PFSK-1 (cell line): ENCODE results near the gene NDST1.

Experiments
- POLR2AphosphoS5 ChIP-seq: IDR thresholded peaks from 2 replicates; pipeline ENCODE4 v1.6.1; 2012; ENCODE audit warnings: low read depth, mild to moderate bottlenecking, control low read depth, low read length, moderate library complexity
- REST ChIP-seq, 2 experiments: IDR thresholded peaks; 2 replicates each; pipeline versions ENCODE4 v1.6.1 to v1.8.0; 2011 to 2012; ENCODE audit warnings: low read depth in 2 of 2, low read length in 2 of 2, control low read depth in 1 of 2, inconsistent platforms in 1 of 2, mild to moderate bottlenecking in 1 of 2, moderate library complexity in 1 of 2; ENCODE audit not compliant: insufficient read depth in 1 of 2
- SIN3A ChIP-seq: IDR thresholded peaks from 2 replicates; pipeline ENCODE4 v1.6.1; 2012; ENCODE audit warnings: mild to moderate bottlenecking, low read length, moderate library complexity, borderline replicate concordance; ENCODE audit not compliant: insufficient read depth
- TAF1 ChIP-seq: IDR thresholded peaks from 2 replicates; pipeline ENCODE4 v1.6.1; 2012; ENCODE audit warnings: low read length, control low read depth, borderline replicate concordance; ENCODE audit not compliant: insufficient read depth

- no peak for TF ChIP-seq REST (IDR thresholded peaks at IDR 0.05; ENCODE audit: insufficient read depth in 1 of 2, low read depth in 2 of 2, low read length in 2 of 2)
- TF ChIP-seq POLR2AphosphoS5 = no peak
- no peak for TF ChIP-seq SIN3A
- TF ChIP-seq TAF1 = no peak
Observed at GRCh38 chr5:150512368-150512747, 4.4 kb downstream of the NDST1 start.
